Measurements from ENCODE around the gene TPH2. TPM values are rescaled to one million over a fixed set of nuclear protein-coding genes. Genes with fewer than 3 reads are reported as not detected.

Gene TPH2
- total RNA-seq, 2 experiments from 2014 or later: not detected

GRCh38 chr12:71955970-71956369 is 17.3 kb downstream of the TPH2 start:
- Mint-ChIP-seq H3K27me3 (peaks cover 14% of the 10 kb centered on the region), H3K4me1 (ENCODE audit: low read depth) (peaks cover 4% of the 10 kb centered on the region), H3K9me3 (no peaks in the 10 kb centered on the region), H3K27ac (no peak overlapping the region), H3K4me3 (no peak overlapping the region), H3K36me3 (ENCODE audit: low read depth) (no peaks in the 10 kb centered on the region)
- no peak for TF ChIP-seq CTCF (IDR thresholded peaks at IDR 0.05)
- ATAC-seq (no peak), DNase-seq (no peak)
- CTCF ChIA-PET: interaction anchor here (1.2 kb wide), 1 partner anchor 18 kb away, joined by 3 read pairs; no protein-coding TSS in a partner anchor
- POLR2A ChIA-PET: no interaction called here
- intact Hi-C loops (cut with micrococcal nuclease): no loop called here

GRCh38 chr12:71958056-71958455 is 19.4 kb downstream of the TPH2 start:
- Mint-ChIP-seq H3K9me3 (no peaks in the 10 kb centered on the region), H3K27me3 (peaks cover 14% of the 10 kb centered on the region), H3K27ac (no peak overlapping the region), H3K4me3 (no peak overlapping the region), H3K36me3 (ENCODE audit: low read depth) (no peaks in the 10 kb centered on the region), H3K4me1 (ENCODE audit: low read depth) (peaks cover 4% of the 10 kb centered on the region)
- ChIA-PET POLR2A (no interaction called here), CTCF (no interaction called here)
- TF ChIP-seq CTCF (IDR thresholded peaks at IDR 0.05): no peak
- ATAC-seq: no peak
- DNase-seq: no peak
- intact Hi-C loops (cut with micrococcal nuclease): no loop called here

- H3K4me3 Mint-ChIP-seq: no peak overlapping the region
- CTCF ChIA-PET: no interaction called here
- intact Hi-C loops (cut with micrococcal nuclease): no loop called here
- POLR2A ChIA-PET: no interaction called here
- peaks cover 10% of the 10 kb centered on the region for H3K27me3 Mint-ChIP-seq
- TF ChIP-seq CTCF (IDR thresholded peaks at IDR 0.05): no peak
- peaks cover 4% of the 10 kb centered on the region for H3K4me1 Mint-ChIP-seq (ENCODE audit: low read depth)
- ATAC-seq (no peak), DNase-seq (no peak)
- H3K9me3 Mint-ChIP-seq: no peaks in the 10 kb centered on the region
- H3K27ac Mint-ChIP-seq: no peak overlapping the region
- H3K36me3 Mint-ChIP-seq (ENCODE audit: low read depth): no peaks in the 10 kb centered on the region
Measured at GRCh38 chr12:71958457-71958856, 19.8 kb downstream of the TPH2 start.

GRCh38 chr12:71958993-71959578 is 20.4 kb downstream of the TPH2 start:
- peaks cover 7% of the 10 kb centered on the region for H3K27me3 Mint-ChIP-seq
- no peaks in the 10 kb centered on the region for H3K36me3 Mint-ChIP-seq (ENCODE audit: low read depth)
- ATAC-seq: no peak
- H3K27ac Mint-ChIP-seq: no peak overlapping the region
- no peak for DNase-seq
- H3K9me3 Mint-ChIP-seq: no peaks in the 10 kb centered on the region
- POLR2A ChIA-PET: no interaction called here
- no peak for TF ChIP-seq CTCF (IDR thresholded peaks at IDR 0.05)
- H3K4me3 Mint-ChIP-seq: no peak overlapping the region
- CTCF ChIA-PET: no interaction called here
- H3K4me1 Mint-ChIP-seq (ENCODE audit: low read depth): peaks cover 4% of the 10 kb centered on the region
- intact Hi-C loops (cut with micrococcal nuclease): no loop called here

- no peak for TF ChIP-seq CTCF (IDR thresholded peaks at IDR 0.05)
- CTCF ChIA-PET: no interaction called here
- intact Hi-C loops (cut with micrococcal nuclease): no loop called here
Measured at GRCh38 chr12:71967211-71967610, 28.6 kb downstream of the TPH2 start.

More at GRCh38 chr12:71967211-71967610, 28.6 kb downstream of the TPH2 start:
- Mint-ChIP-seq H3K27ac (no peak overlapping the region), H3K27me3 (peaks cover 24% of the 10 kb centered on the region), H3K36me3 (ENCODE audit: low read depth) (no peaks in the 10 kb centered on the region), H3K9me3 (no peaks in the 10 kb centered on the region), H3K4me1 (ENCODE audit: low read depth) (no peaks in the 10 kb centered on the region), H3K4me3 (no peak overlapping the region)
- ATAC-seq (no peak), DNase-seq (no peak)
- POLR2A ChIA-PET: no interaction called here
